ENCODE data around the gene RSL1D1.
A peak's percentile ranks its signal among the peaks of the same experiment; 100 is the strongest.
"Not testable (repeated sequence)": the region's sequence is repeated elsewhere in the genome, so short reads cannot be mapped to it uniquely, and the experiment has no call there.

Gene RSL1D1

GRCh38 chr16:11843206-11843605 is 8.1 kb downstream of the RSL1D1 start:
- no peak for DNase-seq

GRCh38 chr16:11841026-11841425 is 10.3 kb downstream of the RSL1D1 start:
- DNase-seq = no peak

- DNase-seq = no peak
Observed at GRCh38 chr16:11836650-11837244, 14.6 kb downstream of the RSL1D1 start.

- DNase-seq = peak; percentile 9
Observed at GRCh38 chr16:11835891-11836649, 15.3 kb downstream of the RSL1D1 start.

GRCh38 chr16:11835309-11835708 is 16.0 kb downstream of the RSL1D1 start:
- no peak for DNase-seq

- DNase-seq = no peak
Observed at GRCh38 chr16:11833951-11834695, 17.2 kb downstream of the RSL1D1 start.

GRCh38 chr16:11828696-11829095 is 22.6 kb downstream of the RSL1D1 start:
- no peak for DNase-seq

GRCh38 chr16:11825520-11826165 is 25.7 kb downstream of the RSL1D1 start:
- DNase-seq = not testable (repeated sequence)

- no peak for DNase-seq
Observed at GRCh38 chr16:11824362-11824761, 27.0 kb downstream of the RSL1D1 start.

GRCh38 chr16:11823645-11824044 is 27.7 kb downstream of the RSL1D1 start:
- DNase-seq = not testable (repeated sequence)

GRCh38 chr16:11819798-11820197 is 31.5 kb downstream of the RSL1D1 start:
- no peak for DNase-seq

- not testable (repeated sequence) for DNase-seq
Observed at GRCh38 chr16:11818970-11819369, 32.4 kb downstream of the RSL1D1 start.

- no peak for DNase-seq
Observed at GRCh38 chr16:11816123-11816522, 35.2 kb downstream of the RSL1D1 start.

GRCh38 chr16:11814800-11815199 is 36.5 kb downstream of the RSL1D1 start:
- DNase-seq = not testable (repeated sequence)

GRCh38 chr16:11806721-11807120 is 44.6 kb downstream of the RSL1D1 start:
- DNase-seq = no peak

GRCh38 chr16:11805556-11805955 is 45.8 kb downstream of the RSL1D1 start:
- DNase-seq = no peak

GRCh38 chr16:11801481-11802021 is 49.8 kb downstream of the RSL1D1 start:
- DNase-seq = no peak

GRCh38 chr16:11800382-11800718 is 51.0 kb downstream of the RSL1D1 start:
- DNase-seq = no peak

GRCh38 chr16:11799509-11800381 is 51.6 kb downstream of the RSL1D1 start:
- no peak for DNase-seq

- no peak for DNase-seq
Observed at GRCh38 chr16:11799017-11799381, 52.3 kb downstream of the RSL1D1 start.

GRCh38 chr16:11797957-11798299 is 53.4 kb downstream of the RSL1D1 start:
- DNase-seq = no peak
